T-helper 1 cell (primary cell): ENCODE measurements around the gene MAP3K2.
"Not testable (repeated sequence)": the region's sequence is repeated elsewhere in the genome, so short reads cannot be mapped to it uniquely, and the experiment has no call there.

Experiments used
- DNase-seq, 5 donors: peaks; one replicate each; pipeline ENCODE4 v3.0.0-alpha.2; 2012 to 2020

MAP3K2 gene

GRCh38 chr2:127421116-127421800, 33.5 kb upstream of the MAP3K2 start:
- no peak for DNase-seq

GRCh38 chr2:127420039-127420864, 32.5 kb upstream of the MAP3K2 start:
- DNase-seq: no peak

- DNase-seq: no peak
Measured at GRCh38 chr2:127419448-127420038, 31.8 kb upstream of the MAP3K2 start.

GRCh38 chr2:127419112-127419430, 31.3 kb upstream of the MAP3K2 start:
- DNase-seq: no peak

GRCh38 chr2:127418300-127419111, 30.7 kb upstream of the MAP3K2 start, which contains the start of gene PROC:
PROC (plus strand) TSS chr2:127418427; CDS start chr2:127419943, 1,516 bp downstream.
- DNase-seq: no peak

- DNase-seq: no peak
Measured at GRCh38 chr2:127417406-127417805, 29.6 kb upstream of the MAP3K2 start.

- no peak for DNase-seq
Measured at GRCh38 chr2:127416506-127417001, 28.8 kb upstream of the MAP3K2 start.

GRCh38 chr2:127415593-127416505, 28.1 kb upstream of the MAP3K2 start:
- DNase-seq: peak; percentile 73 to 82 (median 80)

GRCh38 chr2:127414638-127415592, 27.1 kb upstream of the MAP3K2 start:
- DNase-seq: no peak

- no peak for DNase-seq
Measured at GRCh38 chr2:127413782-127414637, 26.2 kb upstream of the MAP3K2 start.

- no peak for DNase-seq
Measured at GRCh38 chr2:127413200-127413599, 25.4 kb upstream of the MAP3K2 start.

GRCh38 chr2:127411653-127412369, 24.0 kb upstream of the MAP3K2 start:
- DNase-seq: no peak

- peak in 1 of 5 donors; percentile 70 for DNase-seq
Measured at GRCh38 chr2:127410871-127411652, 23.3 kb upstream of the MAP3K2 start.

GRCh38 chr2:127409716-127410115, 21.9 kb upstream of the MAP3K2 start:
- not testable (repeated sequence) for DNase-seq

- DNase-seq: no peak
Measured at GRCh38 chr2:127408807-127409099, 21.0 kb upstream of the MAP3K2 start.

- DNase-seq: peak; percentile 78 to 92 (median 84)
Measured at GRCh38 chr2:127408004-127408806, 20.4 kb upstream of the MAP3K2 start.

- no peak for DNase-seq
Measured at GRCh38 chr2:127407661-127408003, 19.9 kb upstream of the MAP3K2 start.
